ENCODE results near the gene SLC8A3.
"Not testable (repeated sequence)": the region's sequence is repeated elsewhere in the genome, so short reads cannot be mapped to it uniquely, and the experiment has no call there.

GRCh38 chr14:70229877-70230640 is 41.3 kb upstream of the SLC8A3 start:
- not testable (repeated sequence) for TF ChIP-seq CTCF (conservative IDR thresholded peaks at IDR 0.05; ENCODE audit: low read length); EZH2phosphoT487 (IDR thresholded peaks at IDR 0.05; ENCODE audit: borderline replicate concordance, low read depth, low read length)
